Uterus (tissue), 2 donors: ENCODE measurements around the gene SH3RF3.

Experiments
- POLR2A ChIP-seq, 2 donors: fragments of 450-650 bp; IDR thresholded peaks; one replicate each; pipeline ENCODE4 v1.6.1; 2016; ENCODE audit warnings: antibody characterized with exemption in 2 of 2, mild to moderate bottlenecking in 1 of 2, moderate library complexity in 1 of 2
- TF ChIP-seq, protein P1 (sequence below), 4 experiments: fragments of 200-600 bp in 2 of 4; fragments of 450-650 bp in 2 of 4; sonication (generic) in 2 of 4; IDR thresholded peaks; one replicate each; pipeline ENCODE4 v1.5.1; 2016 to 2019; ENCODE audit warnings: antibody characterized with exemption in 4 of 4, mild to moderate bottlenecking in 2 of 4, moderate library complexity in 1 of 4

DNA sequence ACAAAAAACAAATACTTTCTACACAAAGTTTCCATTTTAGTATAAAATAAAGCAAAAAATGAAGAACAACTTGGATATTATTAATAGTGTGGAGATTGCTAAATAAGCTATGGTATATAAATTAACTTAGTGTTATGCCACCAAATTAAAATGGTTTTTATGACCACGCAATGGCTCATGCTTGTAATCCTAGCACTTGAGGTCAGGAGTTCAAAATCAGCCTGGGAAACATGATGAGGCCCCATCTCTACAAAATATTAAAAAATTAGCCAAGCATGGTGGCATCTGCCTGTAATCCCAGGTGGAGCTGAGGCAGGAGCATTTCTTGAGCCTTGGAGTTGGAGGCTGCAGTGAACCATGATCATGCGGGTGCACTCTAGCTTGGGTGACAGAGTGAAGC is 108.8 kb downstream of the SH3RF3 start:
- TF ChIP-seq, protein P1, sequence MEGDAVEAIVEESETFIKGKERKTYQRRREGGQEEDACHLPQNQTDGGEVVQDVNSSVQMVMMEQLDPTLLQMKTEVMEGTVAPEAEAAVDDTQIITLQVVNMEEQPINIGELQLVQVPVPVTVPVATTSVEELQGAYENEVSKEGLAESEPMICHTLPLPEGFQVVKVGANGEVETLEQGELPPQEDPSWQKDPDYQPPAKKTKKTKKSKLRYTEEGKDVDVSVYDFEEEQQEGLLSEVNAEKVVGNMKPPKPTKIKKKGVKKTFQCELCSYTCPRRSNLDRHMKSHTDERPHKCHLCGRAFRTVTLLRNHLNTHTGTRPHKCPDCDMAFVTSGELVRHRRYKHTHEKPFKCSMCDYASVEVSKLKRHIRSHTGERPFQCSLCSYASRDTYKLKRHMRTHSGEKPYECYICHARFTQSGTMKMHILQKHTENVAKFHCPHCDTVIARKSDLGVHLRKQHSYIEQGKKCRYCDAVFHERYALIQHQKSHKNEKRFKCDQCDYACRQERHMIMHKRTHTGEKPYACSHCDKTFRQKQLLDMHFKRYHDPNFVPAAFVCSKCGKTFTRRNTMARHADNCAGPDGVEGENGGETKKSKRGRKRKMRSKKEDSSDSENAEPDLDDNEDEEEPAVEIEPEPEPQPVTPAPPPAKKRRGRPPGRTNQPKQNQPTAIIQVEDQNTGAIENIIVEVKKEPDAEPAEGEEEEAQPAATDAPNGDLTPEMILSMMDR (IDR thresholded peaks at IDR 0.05) = no peak
- TF ChIP-seq POLR2A (IDR thresholded peaks at IDR 0.05) = no peak
